NB4 (cell line): ENCODE data around the gene PLEKHG4B.

ENCODE experiments used
- MAX ChIP-seq: IDR thresholded peaks from 2 replicates; pipeline ENCODE4 v1.6.1; 2011; ENCODE audit warnings: low read depth, low read length
- MYC ChIP-seq: IDR thresholded peaks from 2 replicates; pipeline ENCODE4 v1.6.1; 2011; ENCODE audit warnings: low read depth, low read length
- POLR2A ChIP-seq: IDR thresholded peaks from 2 replicates; pipeline ENCODE4 v1.6.1; 2011; ENCODE audit warnings: mild to moderate bottlenecking; ENCODE audit not compliant: insufficient read length; ENCODE audit errors: extremely low read depth
- TF ChIP-seq, protein P1 (sequence below): IDR thresholded peaks from one replicate; pipeline ENCODE4 v1.5.1; 2012; ENCODE audit warnings: low read depth, low read length

GRCh38 chr5:111171-111570 lies 19.2 kb downstream of the PLEKHG4B start:
- TF ChIP-seq, protein P1, sequence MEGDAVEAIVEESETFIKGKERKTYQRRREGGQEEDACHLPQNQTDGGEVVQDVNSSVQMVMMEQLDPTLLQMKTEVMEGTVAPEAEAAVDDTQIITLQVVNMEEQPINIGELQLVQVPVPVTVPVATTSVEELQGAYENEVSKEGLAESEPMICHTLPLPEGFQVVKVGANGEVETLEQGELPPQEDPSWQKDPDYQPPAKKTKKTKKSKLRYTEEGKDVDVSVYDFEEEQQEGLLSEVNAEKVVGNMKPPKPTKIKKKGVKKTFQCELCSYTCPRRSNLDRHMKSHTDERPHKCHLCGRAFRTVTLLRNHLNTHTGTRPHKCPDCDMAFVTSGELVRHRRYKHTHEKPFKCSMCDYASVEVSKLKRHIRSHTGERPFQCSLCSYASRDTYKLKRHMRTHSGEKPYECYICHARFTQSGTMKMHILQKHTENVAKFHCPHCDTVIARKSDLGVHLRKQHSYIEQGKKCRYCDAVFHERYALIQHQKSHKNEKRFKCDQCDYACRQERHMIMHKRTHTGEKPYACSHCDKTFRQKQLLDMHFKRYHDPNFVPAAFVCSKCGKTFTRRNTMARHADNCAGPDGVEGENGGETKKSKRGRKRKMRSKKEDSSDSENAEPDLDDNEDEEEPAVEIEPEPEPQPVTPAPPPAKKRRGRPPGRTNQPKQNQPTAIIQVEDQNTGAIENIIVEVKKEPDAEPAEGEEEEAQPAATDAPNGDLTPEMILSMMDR = no peak
- no peak for TF ChIP-seq POLR2A
- no peak for TF ChIP-seq MAX
- TF ChIP-seq MYC = no peak
